Measurements from ENCODE around the gene ASXL2.
"Not testable (repeated sequence)": the region's sequence is repeated elsewhere in the genome, so short reads cannot be mapped to it uniquely, and the experiment has no call there.

DNA sequence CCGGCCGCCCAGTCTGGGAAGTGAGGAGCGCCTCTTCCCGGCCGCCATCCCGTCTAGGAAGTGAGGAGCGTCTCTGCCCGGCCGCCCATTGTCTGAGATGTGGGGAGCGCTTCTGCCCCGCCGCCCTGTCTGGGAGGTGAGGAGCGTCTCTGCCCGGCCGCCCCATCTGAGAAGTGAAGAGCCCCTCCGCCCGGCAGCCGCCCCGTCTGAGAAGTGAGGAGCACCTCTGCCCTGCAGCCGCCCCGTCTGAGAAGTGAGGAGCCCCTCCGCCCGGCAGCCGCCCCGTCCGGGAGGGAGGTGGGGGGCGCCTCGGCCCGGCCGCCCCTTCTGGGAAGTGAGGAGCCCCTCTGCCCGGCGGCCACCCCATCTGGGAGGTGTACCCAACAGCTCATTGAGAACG, 172.7 kb downstream of the ASXL2 start:
- TF ChIP-seq, protein P1, sequence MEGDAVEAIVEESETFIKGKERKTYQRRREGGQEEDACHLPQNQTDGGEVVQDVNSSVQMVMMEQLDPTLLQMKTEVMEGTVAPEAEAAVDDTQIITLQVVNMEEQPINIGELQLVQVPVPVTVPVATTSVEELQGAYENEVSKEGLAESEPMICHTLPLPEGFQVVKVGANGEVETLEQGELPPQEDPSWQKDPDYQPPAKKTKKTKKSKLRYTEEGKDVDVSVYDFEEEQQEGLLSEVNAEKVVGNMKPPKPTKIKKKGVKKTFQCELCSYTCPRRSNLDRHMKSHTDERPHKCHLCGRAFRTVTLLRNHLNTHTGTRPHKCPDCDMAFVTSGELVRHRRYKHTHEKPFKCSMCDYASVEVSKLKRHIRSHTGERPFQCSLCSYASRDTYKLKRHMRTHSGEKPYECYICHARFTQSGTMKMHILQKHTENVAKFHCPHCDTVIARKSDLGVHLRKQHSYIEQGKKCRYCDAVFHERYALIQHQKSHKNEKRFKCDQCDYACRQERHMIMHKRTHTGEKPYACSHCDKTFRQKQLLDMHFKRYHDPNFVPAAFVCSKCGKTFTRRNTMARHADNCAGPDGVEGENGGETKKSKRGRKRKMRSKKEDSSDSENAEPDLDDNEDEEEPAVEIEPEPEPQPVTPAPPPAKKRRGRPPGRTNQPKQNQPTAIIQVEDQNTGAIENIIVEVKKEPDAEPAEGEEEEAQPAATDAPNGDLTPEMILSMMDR (IDR thresholded peaks at IDR 0.05) = not testable (repeated sequence)
- not testable (repeated sequence) for TF ChIP-seq EP300 (IDR thresholded peaks at IDR 0.05)

All from gastroesophageal sphincter (tissue), 3 donors.